HEK293T (cell line): ENCODE data around the gene IDH3A.

Source experiments
- FOXK2 ChIP-seq: fragments of 450-650 bp; IDR thresholded peaks from 2 replicates; pipeline ENCODE4 v1.6.1; 2016; ENCODE audit warnings: mild to moderate bottlenecking
- FOXM1 ChIP-seq: fragments of 450-650 bp; IDR thresholded peaks from 2 replicates; pipeline ENCODE4 v1.6.1; 2017; ENCODE audit warnings: mild to moderate bottlenecking, borderline replicate concordance
- SP1 ChIP-seq: fragments of 450-650 bp; IDR thresholded peaks from 2 replicates; pipeline ENCODE4 v1.6.1; 2017
- TARDBP ChIP-seq: fragments of 450-650 bp; IDR thresholded peaks from 2 replicates; pipeline ENCODE4 v1.6.1; 2016
- TF ChIP-seq, protein P1 (sequence below): fragments of 450-650 bp; IDR thresholded peaks from 2 replicates; pipeline ENCODE4 v1.6.1; 2016

DNA sequence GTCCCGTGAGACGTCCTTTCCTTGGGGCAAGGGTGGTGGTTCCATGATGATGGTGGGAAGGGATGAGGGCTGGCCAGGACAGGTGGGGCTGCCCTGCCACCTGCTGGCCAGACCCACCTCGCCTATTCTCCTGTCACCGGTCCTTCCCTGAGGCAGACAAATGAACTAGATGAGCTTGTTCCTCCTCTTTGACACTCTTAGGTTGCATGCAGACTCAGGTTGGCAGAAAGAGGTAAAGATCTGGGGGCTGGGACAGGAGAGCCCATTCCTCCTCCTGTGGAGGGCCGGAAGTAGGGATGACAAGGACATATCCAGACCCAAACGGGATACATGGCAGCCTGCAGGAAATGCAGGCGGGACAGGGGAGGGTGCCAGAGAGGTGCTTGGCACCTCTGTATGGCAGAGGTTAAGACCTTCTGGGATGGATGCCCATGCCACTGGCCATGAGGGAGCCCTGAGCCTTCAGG, 46.6 kb downstream of the IDH3A start:
- TF ChIP-seq FOXM1 (no peak), FOXK2 (no peak), TARDBP (no peak), SP1 (no peak)
- TF ChIP-seq, protein P1, sequence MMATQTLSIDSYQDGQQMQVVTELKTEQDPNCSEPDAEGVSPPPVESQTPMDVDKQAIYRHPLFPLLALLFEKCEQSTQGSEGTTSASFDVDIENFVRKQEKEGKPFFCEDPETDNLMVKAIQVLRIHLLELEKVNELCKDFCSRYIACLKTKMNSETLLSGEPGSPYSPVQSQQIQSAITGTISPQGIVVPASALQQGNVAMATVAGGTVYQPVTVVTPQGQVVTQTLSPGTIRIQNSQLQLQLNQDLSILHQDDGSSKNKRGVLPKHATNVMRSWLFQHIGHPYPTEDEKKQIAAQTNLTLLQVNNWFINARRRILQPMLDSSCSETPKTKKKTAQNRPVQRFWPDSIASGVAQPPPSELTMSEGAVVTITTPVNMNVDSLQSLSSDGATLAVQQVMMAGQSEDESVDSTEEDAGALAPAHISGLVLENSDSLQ: no peak
